Stomach (tissue), 9 donors: Measurements from ENCODE around the gene CCDC30. TPM values are rescaled to one million over a fixed set of nuclear protein-coding genes. Genes with fewer than 3 reads are reported as not detected.

Experiments used
- DNase-seq, 2 donors: peaks; one replicate each; pipeline versions ENCODE4 v3.0.0 to v3.0.0-alpha.2; 2013 to 2019
- H3K27ac ChIP-seq, 5 donors: fragments of 200-600 bp in 4 of 5; sonication (generic) in 4 of 5; one replicate each; pipeline ENCODE4 v1.5.1; 2013 to 2019; ENCODE audit warnings: mild to moderate bottlenecking in 1 of 5, moderate library complexity in 1 of 5
- H3K27me3 ChIP-seq, 3 donors: fragments of 200-600 bp; sonication (generic); one replicate each; pipeline ENCODE4 v1.5.1; 2017 to 2019; ENCODE audit warnings: mixed run types in 1 of 3
- H3K36me3 ChIP-seq, 4 donors: fragments of 200-600 bp; sonication (generic); 1 replicate in 3 of 4; 2 replicates in 1 of 4; pipeline ENCODE4 v1.5.1; 2016 to 2019
- H3K4me1 ChIP-seq, 4 donors: fragments of 200-600 bp; sonication (generic); one replicate each; pipeline ENCODE4 v1.5.1; 2016 to 2019
- H3K4me3 ChIP-seq, 4 donors: fragments of 200-600 bp; sonication (generic) in 3 of 4; one replicate each; pipeline ENCODE4 v1.5.1; 2016 to 2019; ENCODE audit warnings: mild to moderate bottlenecking in 1 of 4
- H3K9me3 ChIP-seq, 4 donors: fragments of 200-600 bp; sonication (generic); one replicate each; pipeline ENCODE4 v1.5.1; 2016 to 2019
- EP300 ChIP-seq: sonication (generic); formaldehyde crosslinking; IDR thresholded peaks from one replicate; pipeline ENCODE4 v1.6.1; 2017; ENCODE audit warnings: antibody characterized with exemption
- POLR2A ChIP-seq, 4 donors: fragments of 450-650 bp; IDR thresholded peaks; one replicate each; pipeline ENCODE4 v1.6.1; 2016; ENCODE audit warnings: antibody characterized with exemption in 4 of 4, control low read depth in 2 of 4, mild to moderate bottlenecking in 1 of 4, moderate library complexity in 1 of 4
- POLR2AphosphoS5 ChIP-seq, 3 donors: sonication (generic); formaldehyde crosslinking; IDR thresholded peaks; one replicate each; pipeline ENCODE4 v1.6.1; 2016; ENCODE audit warnings: antibody characterized with exemption in 3 of 3
- WGBS, 5 donors: extraction: QIAGEN DNeasy Blood & Tissue Kit in 3 of 5; methylation state at CpG; one replicate each; pipeline versions ENCODE4 v1.1.5 to v1.1.7; 2013 to 2018; 5-methylcytosine and 5-hydroxymethylcytosine counted together
- intact Hi-C: fragments of 100-400 bp; cut with DNase I; formaldehyde crosslinking; loops from one replicate; pipeline ENCODE4 v1.15.1; 2023; ENCODE audit warnings: low total_unique reads
- polyA plus RNA-seq, 3 donors: library from polyadenylated mRNA; stranded (reverse); fragments of 200-250 nt; gene quantifications; one replicate each; pipeline ENCODE4 v1.2.3, GENCODE V29; 2013
- total RNA-seq, 5 donors: library from RNA; depleted of rRNA; stranded (reverse); fragments of >200 nt; gene quantifications; one replicate each; pipeline versions ENCODE4 v1.1.0 to v1.2.3, GENCODE V29; 2014 to 2016
- TF ChIP-seq, protein P1 (sequence below), 7 experiments: fragments of 450-650 bp in 4 of 7; fragments of 200-600 bp in 3 of 7; sonication (generic) in 3 of 7; IDR thresholded peaks; one replicate each; pipeline ENCODE4 v1.5.1; 2016 to 2019; ENCODE audit warnings: antibody characterized with exemption in 7 of 7, control low read depth in 2 of 7, mild to moderate bottlenecking in 1 of 7
- donor health status: healthy with polysubstance abuse.
- donor health status: Bipolar disorder and iron deficiency.
- donor health status: healthy.

The CCDC30 gene
- total and polyA plus RNA-seq, 8 donors = under 0.01 to 2.3 (median 1.0) TPM

- peak overlapping the region in 1 of 5 donors; percentile 88 for H3K27ac ChIP-seq
- TF ChIP-seq, protein P1, sequence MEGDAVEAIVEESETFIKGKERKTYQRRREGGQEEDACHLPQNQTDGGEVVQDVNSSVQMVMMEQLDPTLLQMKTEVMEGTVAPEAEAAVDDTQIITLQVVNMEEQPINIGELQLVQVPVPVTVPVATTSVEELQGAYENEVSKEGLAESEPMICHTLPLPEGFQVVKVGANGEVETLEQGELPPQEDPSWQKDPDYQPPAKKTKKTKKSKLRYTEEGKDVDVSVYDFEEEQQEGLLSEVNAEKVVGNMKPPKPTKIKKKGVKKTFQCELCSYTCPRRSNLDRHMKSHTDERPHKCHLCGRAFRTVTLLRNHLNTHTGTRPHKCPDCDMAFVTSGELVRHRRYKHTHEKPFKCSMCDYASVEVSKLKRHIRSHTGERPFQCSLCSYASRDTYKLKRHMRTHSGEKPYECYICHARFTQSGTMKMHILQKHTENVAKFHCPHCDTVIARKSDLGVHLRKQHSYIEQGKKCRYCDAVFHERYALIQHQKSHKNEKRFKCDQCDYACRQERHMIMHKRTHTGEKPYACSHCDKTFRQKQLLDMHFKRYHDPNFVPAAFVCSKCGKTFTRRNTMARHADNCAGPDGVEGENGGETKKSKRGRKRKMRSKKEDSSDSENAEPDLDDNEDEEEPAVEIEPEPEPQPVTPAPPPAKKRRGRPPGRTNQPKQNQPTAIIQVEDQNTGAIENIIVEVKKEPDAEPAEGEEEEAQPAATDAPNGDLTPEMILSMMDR (IDR thresholded peaks at IDR 0.05) = no peak
- TF ChIP-seq POLR2AphosphoS5 (IDR thresholded peaks at IDR 0.05) = no peak
- TF ChIP-seq POLR2A (IDR thresholded peaks at IDR 0.05) = no peak
- TF ChIP-seq EP300 = no peak
- DNase-seq = no peak
These were observed 44.6 kb upstream of the CCDC30 start for GRCh38 chr1:42418516-42418915.

GRCh38 chr1:42419126-42419821, 43.8 kb upstream of the CCDC30 start:
- Histone ChIP-seq H3K4me3 (no peak overlapping the region), H3K9me3 (no peaks in the 10 kb centered on the region), H3K27me3 (no peaks in the 10 kb centered on the region), H3K36me3 (peaks cover 0 to 6% (median 0%) of the 10 kb centered on the region in 4 donors), H3K27ac (peak overlapping the region in 3 of 5 donors; percentile 54 to 88 (median 65)), H3K4me1 (peaks cover 7 to 37% (median 14%) of the 10 kb centered on the region in 4 donors)
- intact Hi-C loops = no loop called here
- no peak for TF ChIP-seq POLR2A (IDR thresholded peaks at IDR 0.05)
- TF ChIP-seq, protein P1 (IDR thresholded peaks at IDR 0.05) = no peak
- peak; percentile 37 to 84 (median 38) for TF ChIP-seq POLR2AphosphoS5 (IDR thresholded peaks at IDR 0.05)
- peak; percentile 75 for TF ChIP-seq EP300
- peak in 1 of 2 donors; percentile 86 for DNase-seq
- WGBS, 5 donors = 67 to 92% (median 79%) methylated on average over 4 to 5 of the region's 5 CpGs

More at GRCh38 chr1:42418516-42418915, 44.6 kb upstream of the CCDC30 start:
- H3K4me1 ChIP-seq = peaks cover 7 to 37% (median 14%) of the 10 kb centered on the region in 4 donors
- WGBS, 5 donors = 84 to 100% (median 91%) methylated on average over 1 of the region's 1 CpG
- no peaks in the 10 kb centered on the region for H3K9me3 ChIP-seq
- peaks cover 0 to 7% (median 0%) of the 10 kb centered on the region in 4 donors for H3K36me3 ChIP-seq
- no peak overlapping the region for H3K4me3 ChIP-seq
- intact Hi-C loops = no loop called here
- H3K27me3 ChIP-seq = no peaks in the 10 kb centered on the region

GRCh38 chr1:42420121-42420520, 43.0 kb upstream of the CCDC30 start:
- no peaks in the 10 kb centered on the region for H3K27me3 ChIP-seq
- TF ChIP-seq POLR2AphosphoS5 (IDR thresholded peaks at IDR 0.05) = peak in 1 of 3 donors; percentile 70
- TF ChIP-seq EP300 = no peak
- H3K9me3 ChIP-seq = no peaks in the 10 kb centered on the region
- DNase-seq = peak in 1 of 2 donors; percentile 63
- no peak overlapping the region for H3K4me3 ChIP-seq
- peak overlapping the region in 3 of 5 donors; percentile 54 to 88 (median 65) for H3K27ac ChIP-seq
- 63 to 93% (median 84%) methylated on average over 7 of the region's 7 CpGs for WGBS, 5 donors
- no peaks in the 10 kb centered on the region for H3K36me3 ChIP-seq
- intact Hi-C loops = no loop called here
- peaks cover 7 to 37% (median 14%) of the 10 kb centered on the region in 4 donors for H3K4me1 ChIP-seq

DNA sequence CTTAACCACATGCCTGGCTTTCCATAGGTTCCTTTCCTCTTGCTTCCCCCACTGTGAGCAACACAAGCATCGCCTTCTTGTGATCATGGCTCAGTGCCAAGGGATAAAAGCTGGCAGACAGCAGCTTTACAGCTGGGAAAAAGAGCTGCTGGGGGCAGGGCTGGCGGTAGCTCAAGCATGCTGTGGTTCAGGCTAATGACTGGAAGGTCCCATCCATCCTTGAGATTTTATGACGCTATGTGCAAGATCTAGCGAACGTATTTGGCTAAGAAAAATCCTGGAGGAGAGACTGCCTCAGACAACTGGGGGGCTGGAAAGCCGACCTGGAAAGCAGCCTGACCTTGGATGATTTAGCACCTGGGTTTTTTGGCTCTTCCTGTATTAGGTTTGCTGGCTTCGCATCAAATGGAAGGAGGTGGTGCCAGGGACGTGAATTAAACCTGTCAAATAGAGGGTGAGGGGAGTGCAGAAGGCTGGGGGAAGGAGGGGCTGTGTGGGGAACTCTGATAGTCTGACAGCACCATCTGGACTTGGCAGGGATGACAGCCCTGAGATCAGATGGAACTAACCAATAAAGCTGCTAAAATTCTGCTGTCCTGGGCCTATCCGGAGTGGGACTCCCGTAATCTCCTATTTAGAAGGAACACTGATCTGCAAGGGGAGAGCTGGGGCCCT, 42.0 kb upstream of the CCDC30 start:
- DNase-seq = peak in 1 of 2 donors; percentile 94
- intact Hi-C loops = no loop called here
- H3K36me3 ChIP-seq = no peaks in the 10 kb centered on the region
- 24 to 40% (median 38%) methylated on average over 10 of the region's 10 CpGs for WGBS, 5 donors
- TF ChIP-seq EP300 (peak; percentile 68), POLR2A (IDR thresholded peaks at IDR 0.05) (no peak), POLR2AphosphoS5 (IDR thresholded peaks at IDR 0.05) (peak; percentile 15 to 70 (median 49))
- TF ChIP-seq, protein P1 (IDR thresholded peaks at IDR 0.05) = no peak
- no peaks in the 10 kb centered on the region for H3K9me3 ChIP-seq
- no peaks in the 10 kb centered on the region for H3K27me3 ChIP-seq
- H3K4me3 ChIP-seq = no peak overlapping the region
- H3K4me1 ChIP-seq = peaks cover 7 to 37% (median 14%) of the 10 kb centered on the region in 4 donors
- peak overlapping the region in 3 of 5 donors; percentile 54 to 88 (median 65) for H3K27ac ChIP-seq
